Right lobe of liver (tissue), 4 donors: ENCODE results near the gene SBF2.

ENCODE experiments used
- CTCF ChIP-seq, 4 donors: fragments of 200-600 bp in 3 of 4; fragments of 450-650 bp in 1 of 4; IDR thresholded peaks; one replicate each; pipeline versions ENCODE4 v1.5.1 to v1.8.0; 2016 to 2022; ENCODE audit warnings: antibody characterized with exemption in 4 of 4, mild to moderate bottlenecking in 2 of 4
- POLR2A ChIP-seq: fragments of 450-650 bp; IDR thresholded peaks from one replicate; pipeline ENCODE4 v1.6.1; 2017; ENCODE audit warnings: antibody characterized with exemption, mild to moderate bottlenecking
- donor health status: DM: no; HTN: no; CAD: no.
- donor health status: DM: no; HTN: no; CAD: no.
- donor health status: DM: no; HTN: yes; CAD: no.

GRCh38 chr11:9868641-9869040, 425.4 kb downstream of the SBF2 start:
- TF ChIP-seq CTCF (IDR thresholded peaks at IDR 0.05) (no peak), POLR2A (no peak)
